Neural cell (in vitro differentiated cells): ENCODE data around the gene MAP3K5. TPM values are rescaled to one million over a fixed set of nuclear protein-coding genes. Genes with fewer than 3 reads are reported as not detected.

Experiments
- H2AFZ ChIP-seq: fragments of 200-600, 300-800 bp; sonication (generic), shearing (Covaris generic); 2 replicates; pipeline ENCODE4 v1.6.0; 2014; ENCODE audit warnings: low read depth, mild to moderate bottlenecking, antibody characterized with exemption, low read length, moderate library complexity
- H3F3A ChIP-seq: fragments of 200-600 bp; shearing (Covaris generic); 2 replicates; pipeline ENCODE4 v1.6.1; 2016; ENCODE audit warnings: mild to moderate bottlenecking, moderate library complexity, mixed read lengths, antibody characterized with exemption, low read length; ENCODE audit not compliant: insufficient read depth, poor library complexity, severe bottlenecking
- H3K27ac ChIP-seq: fragments of 200-600, 300-800 bp; sonication (generic), shearing (Covaris generic); 2 replicates; pipeline ENCODE4 v1.5.1; 2014; ENCODE audit warnings: mild to moderate bottlenecking, low read length, moderate library complexity
- H3K27me3 ChIP-seq: fragments of 300-800, 200-600 bp; sonication (generic), shearing (Covaris generic); 2 replicates; pipeline ENCODE4 v1.6.0; 2014; ENCODE audit warnings: mild to moderate bottlenecking, low read depth, low read length, moderate library complexity; ENCODE audit not compliant: insufficient read depth
- H3K36me3 ChIP-seq: fragments of 300-800, 200-600 bp; sonication (generic), shearing (Covaris generic); 2 replicates; pipeline ENCODE4 v1.5.1; 2014; ENCODE audit warnings: mild to moderate bottlenecking, antibody characterized with exemption, low read length, moderate library complexity; ENCODE audit not compliant: insufficient read depth
- H3K4me2 ChIP-seq: fragments of 300-800, 200-600 bp; sonication (generic), shearing (Covaris generic); 2 replicates; pipeline ENCODE4 v1.6.0; 2014; ENCODE audit warnings: mild to moderate bottlenecking, low read length
- H3K4me3 ChIP-seq: fragments of 300-800, 200-600 bp; sonication (generic), shearing (Covaris generic); 2 replicates; pipeline ENCODE4 v1.5.1; 2014; ENCODE audit warnings: mild to moderate bottlenecking, low read length, moderate library complexity
- H3K79me2 ChIP-seq: fragments of 200-600 bp; shearing (Covaris generic); replicated peaks from 2 replicates; pipeline ENCODE4 v1.6.0; 2014; ENCODE audit warnings: mild to moderate bottlenecking, low read length, moderate library complexity; ENCODE audit not compliant: insufficient read depth
- H3K9ac ChIP-seq: fragments of 300-800, 200-600 bp; sonication (generic), shearing (Covaris generic); 2 replicates; pipeline ENCODE4 v1.6.1; 2016; ENCODE audit warnings: mild to moderate bottlenecking, low read length, mixed read lengths
- H3K9me2 ChIP-seq: fragments of 200-600 bp; shearing (Covaris generic); 2 replicates; pipeline ENCODE4 v1.6.1; 2016; ENCODE audit warnings: mild to moderate bottlenecking, low read length, mixed read lengths; ENCODE audit not compliant: insufficient read depth
- H3K9me3 ChIP-seq: fragments of 200-600, 300-800 bp; sonication (generic), shearing (Covaris generic); 2 replicates; pipeline ENCODE4 v1.6.1; 2016; ENCODE audit warnings: mild to moderate bottlenecking, mixed run types, low read length, moderate library complexity, mixed read lengths
- H4K20me1 ChIP-seq: fragments of 200-600 bp; shearing (Covaris generic); 2 replicates; pipeline ENCODE4 v1.6.1; 2016; ENCODE audit warnings: mild to moderate bottlenecking, mixed run types; ENCODE audit not compliant: insufficient read depth
- EP300 ChIP-seq: fragments of 450-650 bp; conservative IDR thresholded peaks from 2 replicates; pipeline ENCODE4 v1.6.1; 2014; ENCODE audit warnings: antibody characterized with exemption, mild to moderate bottlenecking, moderate library complexity; ENCODE audit not compliant: poor library complexity, severe bottlenecking
- EZH2 ChIP-seq: fragments of 200-600, 300-800 bp; shearing (Covaris generic), sonication (generic); IDR thresholded peaks from 2 replicates; pipeline ENCODE4 v1.6.1; 2014; ENCODE audit warnings: antibody characterized with exemption, low read length, borderline replicate concordance, mild to moderate bottlenecking; ENCODE audit not compliant: insufficient read depth, poor library complexity, severe bottlenecking
- MXI1 ChIP-seq: fragments of 450-650 bp; conservative IDR thresholded peaks from 2 replicates; pipeline ENCODE4 v1.6.1; 2014; ENCODE audit warnings: antibody characterized with exemption, mild to moderate bottlenecking; ENCODE audit not compliant: poor library complexity, severe bottlenecking
- RAD21 ChIP-seq: fragments of 450-650 bp; conservative IDR thresholded peaks from 2 replicates; pipeline ENCODE4 v1.6.1; 2014; ENCODE audit warnings: antibody characterized with exemption, mild to moderate bottlenecking, moderate library complexity
- SMC3 ChIP-seq: fragments of 450-650 bp; conservative IDR thresholded peaks from 2 replicates; pipeline ENCODE4 v1.6.1; 2014; ENCODE audit warnings: antibody characterized with exemption, mild to moderate bottlenecking, moderate library complexity; ENCODE audit not compliant: poor library complexity
- TAF1 ChIP-seq: IDR thresholded peaks from 2 replicates; pipeline ENCODE4 v1.6.1; 2012; ENCODE audit warnings: low read depth
- polyA plus RNA-seq: library from polyadenylated mRNA; depleted of rRNA; stranded (reverse); fragments of >200 nt; gene quantifications from 2 replicates; pipeline ENCODE4 v1.2.3, GENCODE V29; 2014
- TF ChIP-seq, protein P1 (sequence below): fragments of 450-650 bp; IDR thresholded peaks from 2 replicates; pipeline ENCODE4 v1.5.1; 2014; ENCODE audit warnings: antibody characterized with exemption, mild to moderate bottlenecking, moderate library complexity; ENCODE audit not compliant: poor library complexity, severe bottlenecking

MAP3K5 gene
- polyA plus RNA-seq, 1 donor from 2014 or later: 2.0 TPM

DNA sequence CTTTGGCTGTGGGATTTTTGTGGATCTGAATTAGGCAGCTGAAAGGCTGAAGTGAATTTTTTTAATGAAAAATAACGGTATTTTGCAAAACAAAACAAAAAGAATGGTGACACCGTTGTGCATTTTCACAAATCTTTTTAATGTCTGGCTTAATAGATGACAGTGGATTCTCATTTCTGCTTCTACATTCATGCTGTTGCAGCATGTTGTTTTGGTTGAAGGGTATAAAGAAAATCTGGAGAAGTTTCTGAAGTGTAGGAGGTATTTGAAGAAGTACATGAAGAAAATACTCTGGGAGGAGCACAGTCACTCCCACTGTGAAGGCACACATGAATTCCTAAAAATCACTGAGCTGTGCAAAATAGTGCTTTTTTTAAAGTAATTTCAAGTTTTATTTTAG lies 3.1 kb upstream of the MAP3K5 start:
- no peak for TF ChIP-seq EZH2
- no peak for TF ChIP-seq EP300
- Histone ChIP-seq H3K36me3 (no peaks in the 10 kb centered on the region), H3K27ac (no peak overlapping the region), H3F3A (peaks cover 3% of the 10 kb centered on the region), H3K9ac (no peak overlapping the region), H3K27me3 (peaks cover 28% of the 10 kb centered on the region), H3K9me2 (no peaks in the 10 kb centered on the region), H3K4me2 (no peak overlapping the region), H3K79me2 (no peaks in the 10 kb centered on the region), H2AFZ (no peak overlapping the region), H3K4me3 (no peak overlapping the region), H3K9me3 (no peaks in the 10 kb centered on the region), H4K20me1 (no peaks in the 10 kb centered on the region)

DNA sequence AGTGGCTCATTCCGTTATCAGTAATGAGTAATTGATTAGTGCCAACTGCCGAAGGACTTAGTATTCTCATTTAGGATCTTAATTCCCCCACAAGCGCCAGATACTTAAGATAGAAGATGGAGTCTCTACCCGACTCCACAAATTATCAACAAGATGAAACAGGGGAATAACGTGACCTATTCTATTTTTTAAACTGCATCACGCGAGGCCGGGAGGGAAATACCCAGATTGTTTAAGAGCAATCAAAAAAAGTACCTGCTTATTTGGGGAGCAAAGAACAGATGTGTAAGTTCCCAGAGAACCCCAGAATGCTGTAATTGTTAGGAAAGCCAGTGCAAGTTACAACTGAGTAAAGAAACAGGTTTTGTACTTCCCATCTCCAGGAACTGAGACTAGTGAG lies 1.1 kb upstream of the MAP3K5 start:
- no peak for TF ChIP-seq EP300
- no peak for TF ChIP-seq TAF1
- no peak for TF ChIP-seq MXI1
- no peak for TF ChIP-seq EZH2
- no peaks in the 10 kb centered on the region for H4K20me1 ChIP-seq
- no peak overlapping the region for H3K27ac ChIP-seq
- no peaks in the 10 kb centered on the region for H3K9me2 ChIP-seq
- H2AFZ ChIP-seq: no peak overlapping the region
- H3K4me3 ChIP-seq: peak overlapping the region; percentile 98
- H3K79me2 ChIP-seq: no peaks in the 10 kb centered on the region
- peak overlapping the region; percentile 76 for H3K4me2 ChIP-seq
- H3F3A ChIP-seq: peaks cover 3% of the 10 kb centered on the region
- H3K36me3 ChIP-seq: no peaks in the 10 kb centered on the region
- no peaks in the 10 kb centered on the region for H3K9me3 ChIP-seq
- H3K27me3 ChIP-seq: peaks cover 41% of the 10 kb centered on the region
- H3K9ac ChIP-seq: peak overlapping the region; percentile 74

DNA sequence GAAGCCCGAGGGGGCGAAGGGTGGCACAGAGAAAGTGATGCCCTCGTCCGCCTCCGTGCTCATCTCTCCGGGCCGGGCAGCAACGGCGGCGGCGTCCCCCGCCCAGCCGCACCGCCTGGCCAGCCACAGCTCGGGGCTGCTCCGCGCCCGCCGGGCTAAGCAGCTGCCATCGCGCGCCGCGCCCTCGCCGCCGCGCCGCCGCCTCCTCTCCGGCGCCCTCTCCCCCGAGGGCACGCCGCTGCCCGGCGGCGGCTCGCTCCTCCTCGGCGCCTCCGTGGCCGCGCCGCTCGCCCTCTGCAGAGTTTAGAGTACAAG lies 225 bp downstream of the MAP3K5 start:
- Histone ChIP-seq H4K20me1 (no peaks in the 10 kb centered on the region), H3K79me2 (no peaks in the 10 kb centered on the region), H3K4me2 (no peak overlapping the region), H3K9me2 (no peaks in the 10 kb centered on the region), H3K27ac (no peak overlapping the region), H3K4me3 (peak overlapping the region; percentile 98), H3K9me3 (no peaks in the 10 kb centered on the region), H3K27me3 (peaks cover 41% of the 10 kb centered on the region), H3F3A (peaks cover 3% of the 10 kb centered on the region), H3K36me3 (no peaks in the 10 kb centered on the region), H2AFZ (no peak overlapping the region), H3K9ac (peak overlapping the region; percentile 74)
- TF ChIP-seq, protein P1, sequence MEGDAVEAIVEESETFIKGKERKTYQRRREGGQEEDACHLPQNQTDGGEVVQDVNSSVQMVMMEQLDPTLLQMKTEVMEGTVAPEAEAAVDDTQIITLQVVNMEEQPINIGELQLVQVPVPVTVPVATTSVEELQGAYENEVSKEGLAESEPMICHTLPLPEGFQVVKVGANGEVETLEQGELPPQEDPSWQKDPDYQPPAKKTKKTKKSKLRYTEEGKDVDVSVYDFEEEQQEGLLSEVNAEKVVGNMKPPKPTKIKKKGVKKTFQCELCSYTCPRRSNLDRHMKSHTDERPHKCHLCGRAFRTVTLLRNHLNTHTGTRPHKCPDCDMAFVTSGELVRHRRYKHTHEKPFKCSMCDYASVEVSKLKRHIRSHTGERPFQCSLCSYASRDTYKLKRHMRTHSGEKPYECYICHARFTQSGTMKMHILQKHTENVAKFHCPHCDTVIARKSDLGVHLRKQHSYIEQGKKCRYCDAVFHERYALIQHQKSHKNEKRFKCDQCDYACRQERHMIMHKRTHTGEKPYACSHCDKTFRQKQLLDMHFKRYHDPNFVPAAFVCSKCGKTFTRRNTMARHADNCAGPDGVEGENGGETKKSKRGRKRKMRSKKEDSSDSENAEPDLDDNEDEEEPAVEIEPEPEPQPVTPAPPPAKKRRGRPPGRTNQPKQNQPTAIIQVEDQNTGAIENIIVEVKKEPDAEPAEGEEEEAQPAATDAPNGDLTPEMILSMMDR: no peak
- TF ChIP-seq SMC3 (no peak), EZH2 (no peak), RAD21 (peak; percentile 1), MXI1 (no peak), EP300 (no peak)
